ENCODE data around the gene PDE2A. TPM values are rescaled to one million over a fixed set of nuclear protein-coding genes. Genes with fewer than 3 reads are reported as not detected.

PDE2A gene
- total RNA-seq, 1 experiment from 2014 or later = 0.58 TPM

- no TSS peak for BruUV-seq (replicated peaks)
- intact Hi-C loops (cut with micrococcal nuclease; ENCODE audit: unreplicated experiment) = no loop called here
- TF ChIP-seq CTCF (conservative IDR thresholded peaks at IDR 0.05; ENCODE audit: low read depth, low read length) (no peak), EZH2 (IDR thresholded peaks at IDR 0.05; ENCODE audit: borderline replicate concordance, low read depth, low read length, poor library complexity, severe bottlenecking) (no peak)
- no peak for DNase-seq (ENCODE audit: low spot score)
- no peak overlapping the region for H3K4me3 ChIP-seq (ENCODE audit: low read depth, low read length, poor library complexity, severe bottlenecking)
- no peaks in the 10 kb centered on the region for H3K4me1 ChIP-seq (ENCODE audit: insufficient read depth, low read length, poor library complexity, severe bottlenecking)
- CTCF ChIA-PET = no interaction called here
- POLR2A ChIA-PET (ENCODE audit: low non-redundant PET) = no interaction called here
- no peaks in the 10 kb centered on the region for H3K36me3 ChIP-seq (ENCODE audit: insufficient read depth, low read length, poor library complexity, severe bottlenecking)
- no peaks in the 10 kb centered on the region for H3K9me3 ChIP-seq (ENCODE audit: low read depth, low read length, poor library complexity, severe bottlenecking)
- H3K27me3 ChIP-seq (replicated peaks; ENCODE audit: insufficient read depth, low read depth, low read length, poor library complexity) = no peaks in the 10 kb centered on the region
- H3K27ac ChIP-seq (ENCODE audit: low read depth, low read length, poor library complexity, severe bottlenecking) = no peak overlapping the region
Observed at GRCh38 chr11:72578051-72578450, 96.2 kb downstream of the PDE2A start.

DNA sequence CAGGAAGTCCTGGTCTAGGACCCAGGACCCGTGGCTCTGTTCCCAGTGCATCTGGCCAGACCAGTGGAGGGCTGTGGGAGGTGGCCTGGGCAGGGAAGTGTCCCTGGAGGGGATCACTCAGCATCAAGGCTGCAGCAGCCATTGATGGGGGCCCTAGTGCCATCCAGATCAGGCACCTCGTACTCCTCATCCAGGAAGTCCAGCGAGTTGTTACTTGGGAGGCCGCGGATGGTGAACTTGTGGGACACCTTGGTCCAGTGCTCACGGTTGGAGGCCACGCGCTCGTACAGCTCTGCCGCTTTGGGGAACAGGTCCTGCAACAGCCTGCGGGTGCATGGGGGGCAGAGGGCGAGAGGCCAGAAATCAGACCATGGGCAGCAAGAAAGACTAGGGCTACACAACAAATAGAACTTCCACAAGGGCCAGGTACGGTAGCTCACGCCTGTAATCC, 96.9 kb downstream of the PDE2A start:
- POLR2A ChIA-PET (ENCODE audit: low non-redundant PET) = no interaction called here
- H3K27me3 ChIP-seq (replicated peaks; ENCODE audit: insufficient read depth, low read depth, low read length, poor library complexity) = no peaks in the 10 kb centered on the region
- CTCF ChIA-PET = no interaction called here
- H3K9me3 ChIP-seq (ENCODE audit: low read depth, low read length, poor library complexity, severe bottlenecking) = no peaks in the 10 kb centered on the region
- no peaks in the 10 kb centered on the region for H3K4me1 ChIP-seq (ENCODE audit: insufficient read depth, low read length, poor library complexity, severe bottlenecking)
- H3K4me3 ChIP-seq (ENCODE audit: low read depth, low read length, poor library complexity, severe bottlenecking) = no peak overlapping the region
- no TSS peak for BruUV-seq (replicated peaks)
- no peak for TF ChIP-seq EZH2 (IDR thresholded peaks at IDR 0.05; ENCODE audit: borderline replicate concordance, low read depth, low read length, poor library complexity, severe bottlenecking)
- no peak for TF ChIP-seq CTCF (conservative IDR thresholded peaks at IDR 0.05; ENCODE audit: low read depth, low read length)
- DNase-seq (ENCODE audit: low spot score) = no peak
- intact Hi-C loops (cut with micrococcal nuclease; ENCODE audit: unreplicated experiment) = no loop called here
- no peak overlapping the region for H3K27ac ChIP-seq (ENCODE audit: low read depth, low read length, poor library complexity, severe bottlenecking)
- H3K36me3 ChIP-seq (ENCODE audit: insufficient read depth, low read length, poor library complexity, severe bottlenecking) = no peaks in the 10 kb centered on the region

DNA sequence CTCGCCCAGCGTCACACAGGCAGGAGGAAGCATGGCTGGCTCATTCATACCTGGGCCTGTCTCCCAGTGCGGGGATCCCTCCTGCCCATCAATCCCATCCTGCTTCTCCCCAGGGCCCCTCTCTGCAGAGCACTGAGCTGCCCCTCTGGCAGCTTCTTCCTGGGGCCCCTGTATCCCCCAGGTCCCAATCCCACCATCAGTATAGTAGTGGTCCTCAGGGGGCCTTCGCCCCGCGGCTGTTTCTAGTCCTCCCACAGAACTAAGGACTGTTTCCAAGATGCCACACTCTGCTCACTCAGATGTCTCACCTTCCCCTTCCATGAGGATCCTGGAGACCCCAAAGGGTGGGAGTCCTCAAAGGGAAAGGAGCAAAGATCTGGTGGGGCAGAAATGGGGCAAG, 97.6 kb downstream of the PDE2A start:
- no peak for TF ChIP-seq EZH2 (IDR thresholded peaks at IDR 0.05; ENCODE audit: borderline replicate concordance, low read depth, low read length, poor library complexity, severe bottlenecking)
- no peak for TF ChIP-seq CTCF (conservative IDR thresholded peaks at IDR 0.05; ENCODE audit: low read depth, low read length)
- BruUV-seq (replicated peaks) = no TSS peak
- ChIA-PET POLR2A (ENCODE audit: low non-redundant PET) (no interaction called here), CTCF (no interaction called here)
- no peaks in the 10 kb centered on the region for H3K4me1 ChIP-seq (ENCODE audit: insufficient read depth, low read length, poor library complexity, severe bottlenecking)
- H3K27me3 ChIP-seq (replicated peaks; ENCODE audit: insufficient read depth, low read depth, low read length, poor library complexity) = no peaks in the 10 kb centered on the region
- H3K27ac ChIP-seq (ENCODE audit: low read depth, low read length, poor library complexity, severe bottlenecking) = no peak overlapping the region
- intact Hi-C loops (cut with micrococcal nuclease; ENCODE audit: unreplicated experiment) = no loop called here
- no peaks in the 10 kb centered on the region for H3K9me3 ChIP-seq (ENCODE audit: low read depth, low read length, poor library complexity, severe bottlenecking)
- no peak overlapping the region for H3K4me3 ChIP-seq (ENCODE audit: low read depth, low read length, poor library complexity, severe bottlenecking)
- DNase-seq (ENCODE audit: low spot score) = no peak
- no peaks in the 10 kb centered on the region for H3K36me3 ChIP-seq (ENCODE audit: insufficient read depth, low read length, poor library complexity, severe bottlenecking)
